ENCODE results near the gene PREP.

The PREP gene

GRCh38 chr6:105389543-105389942 lies 13.3 kb downstream of the PREP start:
- Histone ChIP-seq H3K36me3 (ENCODE audit: control insufficient read depth, low read length) (no peaks in the 10 kb centered on the region; the same call in 1 of the 2 replicates), H3F3A (ENCODE audit: control insufficient read depth, insufficient read depth) (no peaks in the 10 kb centered on the region), H3K27ac (ENCODE audit: low read depth, low read length) (no peak overlapping the region), H3K9me3 (ENCODE audit: control insufficient read depth, insufficient read depth, low read length) (no peaks in the 10 kb centered on the region), H3K4me2 (ENCODE audit: low read length) (no peak overlapping the region), H3K4me3 (ENCODE audit: low read length) (no peak overlapping the region), H3K9me2 (replicated peaks; ENCODE audit: control insufficient read depth, low read length) (no peaks in the 10 kb centered on the region), H3K4me1 (ENCODE audit: control insufficient read depth, low read length) (no peaks in the 10 kb centered on the region), H4K20me1 (ENCODE audit: control insufficient read depth, insufficient read depth, low read depth, low read length) (no peaks in the 10 kb centered on the region), H3K27me3 (ENCODE audit: control insufficient read depth, low read length) (no peaks in the 10 kb centered on the region), H3K79me2 (ENCODE audit: control insufficient read depth, low read length) (no peaks in the 10 kb centered on the region)
- no peak for TF ChIP-seq EZH2phosphoT487 (IDR thresholded peaks at IDR 0.05; ENCODE audit: borderline replicate concordance, low read length)
- no peak for TF ChIP-seq CTCF (IDR thresholded peaks at IDR 0.05; ENCODE audit: low read depth, low read length, poor library complexity, severe bottlenecking)

GRCh38 chr6:105388392-105388791 lies 14.5 kb downstream of the PREP start:
- H3K36me3 ChIP-seq (ENCODE audit: control insufficient read depth, low read length), result no peaks in the 10 kb centered on the region; the same call in 1 of the 2 replicates
- H3K27me3 ChIP-seq (ENCODE audit: control insufficient read depth, low read length), result no peaks in the 10 kb centered on the region
- no peaks in the 10 kb centered on the region for H3K9me2 ChIP-seq (replicated peaks; ENCODE audit: control insufficient read depth, low read length)
- H3K9me3 ChIP-seq (ENCODE audit: control insufficient read depth, insufficient read depth, low read length), result no peaks in the 10 kb centered on the region
- H3K4me2 ChIP-seq (ENCODE audit: low read length), result no peak overlapping the region
- no peaks in the 10 kb centered on the region for H3K4me1 ChIP-seq (ENCODE audit: control insufficient read depth, low read length)
- no peaks in the 10 kb centered on the region for H3K79me2 ChIP-seq (ENCODE audit: control insufficient read depth, low read length)
- no peak overlapping the region for H3K4me3 ChIP-seq (ENCODE audit: low read length)
- no peaks in the 10 kb centered on the region for H3F3A ChIP-seq (ENCODE audit: control insufficient read depth, insufficient read depth)
- H3K27ac ChIP-seq (ENCODE audit: low read depth, low read length), result no peak overlapping the region
- TF ChIP-seq CTCF (IDR thresholded peaks at IDR 0.05; ENCODE audit: low read depth, low read length, poor library complexity, severe bottlenecking) (no peak), EZH2phosphoT487 (IDR thresholded peaks at IDR 0.05; ENCODE audit: borderline replicate concordance, low read length) (no peak)
- no peaks in the 10 kb centered on the region for H4K20me1 ChIP-seq (ENCODE audit: control insufficient read depth, insufficient read depth, low read depth, low read length)

- H4K20me1 ChIP-seq (ENCODE audit: control insufficient read depth, insufficient read depth, low read depth, low read length), result no peaks in the 10 kb centered on the region
- H3K9me2 ChIP-seq (replicated peaks; ENCODE audit: control insufficient read depth, low read length), result no peaks in the 10 kb centered on the region
- TF ChIP-seq CTCF (IDR thresholded peaks at IDR 0.05; ENCODE audit: low read depth, low read length, poor library complexity, severe bottlenecking) (no peak), EZH2phosphoT487 (IDR thresholded peaks at IDR 0.05; ENCODE audit: borderline replicate concordance, low read length) (no peak)
- H3K4me3 ChIP-seq (ENCODE audit: low read length), result no peak overlapping the region
- no peaks in the 10 kb centered on the region for H3K4me1 ChIP-seq (ENCODE audit: control insufficient read depth, low read length)
- no peaks in the 10 kb centered on the region for H3K9me3 ChIP-seq (ENCODE audit: control insufficient read depth, insufficient read depth, low read length)
- no peaks in the 10 kb centered on the region for H3F3A ChIP-seq (ENCODE audit: control insufficient read depth, insufficient read depth)
- H3K27me3 ChIP-seq (ENCODE audit: control insufficient read depth, low read length), result no peaks in the 10 kb centered on the region
- H3K27ac ChIP-seq (ENCODE audit: low read depth, low read length), result no peak overlapping the region
- peaks cover 8% of the 10 kb centered on the region for H3K79me2 ChIP-seq (ENCODE audit: control insufficient read depth, low read length)
- H3K36me3 ChIP-seq (ENCODE audit: control insufficient read depth, low read length), result no peaks in the 10 kb centered on the region; the same call in 1 of the 2 replicates
- H3K4me2 ChIP-seq (ENCODE audit: low read length), result no peak overlapping the region
Measured at GRCh38 chr6:105384004-105384403, 18.9 kb downstream of the PREP start.

Measured in DOHH2 (cell line).